HG03108 (cell line): ENCODE results near the gene PFKP.

Source experiments
- ATAC-seq: cut with Tn5 transposase; IDR thresholded peaks from one replicate; pipeline ENCODE4 v1.9.1; 2021; ENCODE audit warnings: moderate library complexity; ENCODE audit not compliant: unreplicated experiment

Gene PFKP

GRCh38 chr10:3067118-3067858 is at the start of gene PFKP:
TSS of gene PFKP (plus strand) at chr10:3067548. CDS start at chr10:3067596, 48 bp downstream.
- peak; percentile 49 for ATAC-seq

- no peak for ATAC-seq
Observed at GRCh38 chr10:3018247-3018646, 49.1 kb upstream of the PFKP start.

- ATAC-seq: no peak
Observed at GRCh38 chr10:3020311-3020710, 47.0 kb upstream of the PFKP start.

- ATAC-seq: no peak
Observed at GRCh38 chr10:3020881-3021280, 46.5 kb upstream of the PFKP start.

DNA sequence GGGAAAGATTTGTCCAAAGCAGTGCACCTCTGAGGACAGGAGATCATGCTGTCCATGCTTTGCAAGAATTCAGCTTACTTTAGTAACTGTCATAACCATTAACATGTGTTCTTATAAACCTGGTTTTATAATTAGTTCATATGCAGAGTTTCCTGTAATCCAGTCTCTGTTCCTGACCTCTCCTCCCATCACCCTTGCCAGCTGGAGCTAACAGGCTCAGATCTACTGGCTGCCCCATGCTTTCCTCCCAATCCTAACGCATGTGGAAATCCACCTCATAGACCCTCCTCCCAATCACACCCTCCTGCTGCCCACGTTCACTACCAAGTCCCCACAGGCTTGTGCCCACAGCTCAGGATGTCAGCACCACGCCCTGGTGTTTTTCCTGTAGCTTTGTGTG is 45.3 kb upstream of the PFKP start:
- ATAC-seq: no peak

GRCh38 chr10:3023892-3024291 is 43.5 kb upstream of the PFKP start:
- ATAC-seq: no peak

DNA sequence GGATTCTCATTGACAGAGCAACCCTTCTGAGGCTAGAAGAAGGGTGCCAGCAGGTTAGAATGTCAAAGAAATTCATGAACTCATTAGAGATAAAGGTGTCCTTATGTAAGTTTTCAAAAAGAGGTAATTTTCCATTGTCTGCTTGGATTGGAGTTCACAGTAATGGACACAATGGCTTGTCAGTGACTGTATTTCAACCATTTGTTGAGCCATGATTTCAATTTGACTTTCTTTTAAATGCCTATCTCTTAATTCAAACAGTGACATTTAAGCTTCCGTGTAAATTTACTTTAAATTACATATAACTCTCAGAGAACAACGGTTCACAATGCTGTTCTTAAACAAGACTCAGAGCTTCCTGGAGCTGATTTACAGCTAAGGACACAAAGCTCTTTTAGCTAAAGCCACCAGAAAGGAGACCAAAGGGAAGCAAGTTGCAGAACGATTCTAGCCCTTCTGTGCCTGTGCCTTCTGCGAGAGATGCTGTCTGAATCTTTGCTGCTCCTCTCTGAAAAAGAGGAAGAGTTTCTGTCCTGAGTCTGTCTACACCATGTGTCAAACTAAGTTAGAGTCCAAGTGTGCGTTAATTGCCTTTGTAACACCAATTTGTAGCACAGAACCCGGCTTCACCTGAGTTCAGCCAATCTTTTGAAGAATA is 42.2 kb upstream of the PFKP start:
- no peak for ATAC-seq

GRCh38 chr10:3027866-3028265 is 39.5 kb upstream of the PFKP start:
- ATAC-seq: no peak

- no peak for ATAC-seq
Observed at GRCh38 chr10:3028441-3028840, 38.9 kb upstream of the PFKP start.

DNA sequence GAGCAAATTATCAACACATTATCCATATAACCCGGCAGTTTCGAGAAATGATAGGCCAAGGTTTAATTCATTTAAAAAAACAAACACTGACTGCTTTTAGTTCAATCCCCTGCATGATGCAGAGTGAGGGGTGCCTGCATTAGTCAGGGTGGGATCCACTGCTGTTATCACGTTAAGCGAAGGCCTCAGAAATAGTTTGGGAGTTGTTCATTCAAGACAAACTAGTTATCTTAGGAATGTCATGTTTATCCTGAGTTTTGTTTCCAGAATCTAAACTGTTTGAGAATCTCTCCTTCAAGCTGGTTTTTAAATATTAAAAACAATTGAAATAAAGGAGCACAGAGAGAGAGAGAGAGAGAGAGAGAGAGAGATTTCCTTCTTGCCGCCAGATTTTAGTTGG is 36.6 kb upstream of the PFKP start:
- no peak for ATAC-seq

GRCh38 chr10:3031490-3031889 is 35.9 kb upstream of the PFKP start:
- no peak for ATAC-seq

DNA sequence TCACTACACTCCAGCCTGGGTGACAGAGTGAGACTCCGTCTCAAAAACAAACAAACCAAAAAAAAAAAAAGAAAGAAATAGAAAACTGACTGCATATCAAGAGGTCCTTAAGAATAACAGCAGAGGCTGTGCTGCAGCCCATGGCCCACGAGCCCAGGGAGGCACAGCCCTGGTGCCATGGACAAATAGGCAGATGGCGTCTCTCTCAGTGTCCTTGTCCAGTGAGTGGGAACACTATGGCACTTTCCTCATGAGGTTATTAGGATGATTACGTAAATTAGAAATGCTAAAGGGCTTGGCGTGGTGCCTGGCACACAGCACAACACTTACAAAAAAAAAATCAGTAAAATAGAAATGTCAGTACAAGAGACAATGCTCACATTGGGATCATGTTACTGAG is 33.4 kb upstream of the PFKP start:
- ATAC-seq: no peak

DNA sequence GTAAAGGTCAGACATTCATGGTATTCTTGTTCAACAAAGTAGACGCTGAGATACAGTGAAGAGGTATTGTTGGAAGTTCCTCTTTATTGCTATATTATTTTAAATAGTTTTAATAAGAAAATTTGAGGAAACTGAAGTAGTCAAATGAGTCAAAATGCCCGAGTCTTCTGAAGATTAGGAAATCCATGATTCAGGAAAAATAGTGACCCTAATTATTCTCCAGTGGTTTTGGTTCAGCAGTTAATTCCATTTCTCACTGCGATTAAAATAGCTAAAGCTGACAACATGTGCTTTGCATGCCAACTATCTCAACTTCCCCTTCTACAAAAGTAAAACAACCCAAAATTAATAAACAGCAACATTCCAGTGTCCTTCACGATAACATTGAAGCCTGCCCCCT is 32.7 kb upstream of the PFKP start:
- ATAC-seq: no peak

- ATAC-seq: peak; percentile 96
Observed at GRCh38 chr10:3036155-3037021, 31.0 kb upstream of the PFKP start.

GRCh38 chr10:3037182-3037581 is 30.2 kb upstream of the PFKP start:
- ATAC-seq: no peak

- no peak for ATAC-seq
Observed at GRCh38 chr10:3040069-3040468, 27.3 kb upstream of the PFKP start.

GRCh38 chr10:3042589-3042988 is 24.8 kb upstream of the PFKP start:
- ATAC-seq: no peak

GRCh38 chr10:3043512-3044368 is 23.6 kb upstream of the PFKP start:
- peak; percentile 56 for ATAC-seq

DNA sequence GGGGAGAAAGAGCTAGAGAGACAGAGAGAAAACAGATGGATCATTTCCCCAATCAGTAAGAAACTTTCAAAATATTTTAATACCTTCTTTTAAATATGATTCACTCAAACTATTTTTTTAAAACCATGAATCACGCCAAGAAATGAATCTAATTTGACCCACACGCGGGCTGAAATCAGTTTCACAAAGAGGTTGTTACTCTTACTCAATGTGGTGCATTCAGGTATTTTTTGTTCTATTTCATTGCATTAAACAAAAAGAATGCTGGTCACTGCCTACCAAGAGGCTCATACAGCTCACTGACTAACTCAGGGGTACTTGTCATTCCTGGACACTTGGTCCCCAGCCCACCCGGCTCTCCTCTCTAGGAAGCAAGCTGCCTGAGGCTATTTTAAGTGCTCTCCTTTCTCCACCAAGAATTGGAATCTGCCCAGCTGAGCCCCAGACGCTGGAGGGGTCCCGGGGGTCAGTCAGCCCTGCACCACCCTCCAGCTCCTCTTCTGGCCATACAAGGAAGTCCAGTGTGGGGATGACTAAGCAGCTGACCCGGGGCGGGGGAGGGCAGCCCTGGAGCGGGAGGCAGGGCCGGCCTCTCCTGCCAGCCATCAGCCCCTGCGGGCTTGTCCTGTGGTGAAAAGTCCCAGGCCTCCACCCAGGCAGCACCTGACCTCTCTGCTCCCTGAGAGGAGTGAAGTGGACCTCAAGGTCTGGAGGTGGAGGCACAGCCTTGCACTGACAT is 21.7 kb upstream of the PFKP start:
- ATAC-seq: no peak

- no peak for ATAC-seq
Observed at GRCh38 chr10:3046210-3046779, 21.1 kb upstream of the PFKP start.
